ENCODE data around the gene MTHFSD.

- TF ChIP-seq CTCF (IDR thresholded peaks at IDR 0.05; ENCODE audit: extremely low read depth in 1 of 2, insufficient read depth in 1 of 2, low read depth in 1 of 2, low read length in 2 of 2) (no peak), POLR2A (IDR thresholded peaks at IDR 0.05; ENCODE audit: low read depth, low read length) (no peak), EZH2 (IDR thresholded peaks at IDR 0.05; ENCODE audit: borderline replicate concordance, low read depth, low read length, severe bottlenecking) (no peak), FOS (IDR thresholded peaks at IDR 0.05; ENCODE audit: borderline replicate concordance, insufficient read depth, low read length) (no peak), MYC (IDR thresholded peaks at IDR 0.05; ENCODE audit: low read depth, low read length) (no peak), MAX (IDR thresholded peaks at IDR 0.05; ENCODE audit: insufficient read depth, insufficient read length) (no peak), POLR2AphosphoS5 (IDR thresholded peaks at IDR 0.05; ENCODE audit: insufficient read depth, low read depth, low read length) (no peak)
Observed at GRCh38 chr16:86538196-86538780, 16.7 kb downstream of the MTHFSD start.
